RWPE2 (cell line): Measurements from ENCODE around the gene SAMD14.
A peak's percentile ranks its signal among the peaks of the same experiment; 100 is the strongest.

Source experiments
- ATAC-seq: fragments of 200-7000 bp; cut with Tn5 transposase; 3 replicates; pipeline ENCODE4 v1.9.1; 2021; ENCODE audit warnings: low read depth
- DNase-seq: peaks from one replicate; pipeline ENCODE4 v3.0.0-alpha.2; 2020; ENCODE audit warnings: low spot score
- H3K27ac ChIP-seq: fragments of 450-650 bp; 2 replicates; pipeline ENCODE4 v1.5.1; 2017; ENCODE audit warnings: mild to moderate bottlenecking; ENCODE audit not compliant: poor library complexity, severe bottlenecking
- H3K27me3 ChIP-seq: fragments of 250-450 bp; sonication (Bioruptor Pico); 2 replicates; pipeline ENCODE4 v1.5.1; 2021; ENCODE audit warnings: mild to moderate bottlenecking, moderate library complexity; ENCODE audit not compliant: insufficient read depth, poor library complexity, severe bottlenecking
- H3K36me3 ChIP-seq: fragments of 250-450 bp; sonication (Bioruptor Pico); 2 replicates; pipeline ENCODE4 v1.5.1; 2020; ENCODE audit warnings: low read depth, mild to moderate bottlenecking, moderate library complexity
- H3K4me1 ChIP-seq: fragments of 250-450 bp; sonication (Bioruptor Pico); 2 replicates; pipeline ENCODE4 v1.5.1; 2021; ENCODE audit warnings: mild to moderate bottlenecking, moderate library complexity; ENCODE audit not compliant: insufficient read depth, poor library complexity, severe bottlenecking
- H3K4me3 ChIP-seq: fragments of 250-450 bp; sonication (Bioruptor Pico); 2 replicates; pipeline ENCODE4 v1.5.1; 2021; ENCODE audit warnings: mild to moderate bottlenecking, moderate library complexity; ENCODE audit not compliant: severe bottlenecking
- H3K9me3 ChIP-seq: fragments of 250-450 bp; sonication (Bioruptor Pico); 2 replicates; pipeline ENCODE4 v1.5.1; 2021; ENCODE audit warnings: mild to moderate bottlenecking, moderate library complexity; ENCODE audit not compliant: severe bottlenecking
- TF ChIP-seq, protein P1 (sequence below): fragments of 450-650 bp; IDR thresholded peaks from one replicate; pipeline ENCODE4 v1.5.1; 2017; ENCODE audit warnings: mild to moderate bottlenecking, moderate library complexity; ENCODE audit not compliant: poor library complexity, severe bottlenecking

Gene SAMD14

DNA sequence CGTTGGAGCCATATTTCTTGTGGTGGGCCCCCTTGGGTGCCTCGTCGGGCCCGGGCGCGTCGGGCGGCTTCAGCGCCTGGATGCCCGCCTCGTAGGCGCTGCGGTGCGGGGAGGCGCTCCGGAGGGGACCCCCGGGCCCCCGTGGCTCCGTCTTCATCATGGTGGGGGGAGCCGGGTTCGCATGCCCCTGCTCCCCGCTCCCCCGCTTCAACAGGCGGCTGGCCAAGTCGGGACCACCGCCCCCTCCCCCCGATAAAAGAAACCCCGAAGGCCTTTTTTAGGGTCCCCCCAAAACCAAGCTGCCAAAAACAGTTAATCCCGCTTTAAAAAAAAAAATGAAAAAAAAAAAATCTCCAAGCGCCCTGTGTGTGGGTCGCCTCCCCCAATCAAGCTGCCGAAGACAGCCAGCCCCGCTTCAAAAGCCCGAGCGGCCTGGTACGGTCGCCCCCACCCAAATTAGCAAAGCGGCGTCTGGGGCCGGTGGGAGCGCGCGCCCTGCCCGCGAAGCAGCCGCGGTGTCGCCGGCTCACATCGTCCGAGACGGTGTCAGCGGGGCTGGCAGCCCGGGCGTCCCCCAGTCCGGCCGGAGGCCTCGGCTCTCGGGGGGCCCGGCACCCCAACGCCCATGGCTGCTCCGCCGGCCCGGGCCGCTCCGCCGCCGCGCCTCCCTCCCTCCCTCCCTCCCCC, 20.5 kb upstream of the SAMD14 start, which contains the start of gene PPP1R9B:
TSS of gene PPP1R9B (minus strand) at position 324 of the 687 bp plus-strand sequence. CDS start at position 160, 164 bp downstream.
- Histone ChIP-seq H3K4me3 (peak within 1 kb of the TSS; percentile 89), H3K4me1 (peaks cover 45% of the 10 kb centered on the region), H3K27ac (peak within 1 kb of the TSS; percentile 95), H3K36me3 (peaks cover 23% of the 10 kb centered on the region), H3K27me3 (no peaks in the 10 kb centered on the region), H3K9me3 (no peaks in the 10 kb centered on the region)
- TF ChIP-seq, protein P1, sequence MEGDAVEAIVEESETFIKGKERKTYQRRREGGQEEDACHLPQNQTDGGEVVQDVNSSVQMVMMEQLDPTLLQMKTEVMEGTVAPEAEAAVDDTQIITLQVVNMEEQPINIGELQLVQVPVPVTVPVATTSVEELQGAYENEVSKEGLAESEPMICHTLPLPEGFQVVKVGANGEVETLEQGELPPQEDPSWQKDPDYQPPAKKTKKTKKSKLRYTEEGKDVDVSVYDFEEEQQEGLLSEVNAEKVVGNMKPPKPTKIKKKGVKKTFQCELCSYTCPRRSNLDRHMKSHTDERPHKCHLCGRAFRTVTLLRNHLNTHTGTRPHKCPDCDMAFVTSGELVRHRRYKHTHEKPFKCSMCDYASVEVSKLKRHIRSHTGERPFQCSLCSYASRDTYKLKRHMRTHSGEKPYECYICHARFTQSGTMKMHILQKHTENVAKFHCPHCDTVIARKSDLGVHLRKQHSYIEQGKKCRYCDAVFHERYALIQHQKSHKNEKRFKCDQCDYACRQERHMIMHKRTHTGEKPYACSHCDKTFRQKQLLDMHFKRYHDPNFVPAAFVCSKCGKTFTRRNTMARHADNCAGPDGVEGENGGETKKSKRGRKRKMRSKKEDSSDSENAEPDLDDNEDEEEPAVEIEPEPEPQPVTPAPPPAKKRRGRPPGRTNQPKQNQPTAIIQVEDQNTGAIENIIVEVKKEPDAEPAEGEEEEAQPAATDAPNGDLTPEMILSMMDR: no peak
- ATAC-seq (no peak), DNase-seq (no peak)

DNA sequence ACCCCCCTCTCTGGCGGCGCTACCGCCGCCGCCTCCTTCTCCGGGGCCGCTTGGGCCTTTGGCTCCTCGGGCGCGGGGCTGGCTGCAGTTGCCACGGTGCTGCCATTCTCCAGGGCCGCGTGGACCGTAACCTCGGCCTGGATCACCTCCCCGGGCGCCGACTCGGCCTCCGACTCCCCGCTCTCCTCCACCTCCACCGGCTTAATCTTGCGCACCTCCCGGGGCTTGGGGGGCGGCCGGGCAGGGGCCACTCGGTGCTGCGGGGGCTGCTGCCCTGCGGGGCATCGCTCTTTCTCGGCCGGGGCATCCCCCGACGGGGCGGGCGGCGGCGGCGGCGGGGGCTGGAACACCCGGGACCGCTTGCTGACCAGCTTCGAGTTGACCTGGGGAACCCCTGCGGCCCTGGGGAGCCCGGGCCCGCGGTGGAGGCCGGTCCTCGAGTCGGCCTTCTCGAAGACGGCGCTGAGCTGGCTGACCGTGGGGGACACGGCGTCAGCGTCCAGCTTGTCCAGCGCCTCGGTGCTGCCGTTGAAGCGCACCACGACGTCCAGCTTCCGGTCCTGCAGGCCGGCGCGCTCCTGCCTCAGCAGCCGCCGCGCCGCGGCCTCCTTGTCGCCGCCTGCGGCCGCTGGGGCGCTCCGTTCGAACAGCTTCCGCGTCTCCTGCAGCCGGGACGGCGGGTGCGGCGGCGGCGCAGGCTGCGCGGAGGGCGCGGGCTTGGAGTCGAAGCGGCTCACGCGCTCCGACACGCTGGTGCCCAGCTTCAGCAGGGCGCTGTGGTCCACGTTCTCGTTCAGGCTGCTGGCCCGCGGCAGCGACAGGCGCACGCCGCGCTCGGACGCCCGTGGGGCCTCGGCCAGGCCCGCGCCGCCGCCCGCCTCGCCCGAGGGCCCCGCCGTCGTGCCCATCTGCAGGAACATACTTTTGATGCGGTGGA, 19.7 kb upstream of the SAMD14 start:
- Histone ChIP-seq H3K36me3 (peaks cover 31% of the 10 kb centered on the region), H3K4me3 (peak overlapping the region; percentile 89), H3K9me3 (no peaks in the 10 kb centered on the region), H3K4me1 (peaks cover 43% of the 10 kb centered on the region), H3K27ac (peak overlapping the region; percentile 95), H3K27me3 (no peaks in the 10 kb centered on the region)
- ATAC-seq: no peak
- peak; percentile 69 for DNase-seq
- TF ChIP-seq, protein P1: no peak

DNA sequence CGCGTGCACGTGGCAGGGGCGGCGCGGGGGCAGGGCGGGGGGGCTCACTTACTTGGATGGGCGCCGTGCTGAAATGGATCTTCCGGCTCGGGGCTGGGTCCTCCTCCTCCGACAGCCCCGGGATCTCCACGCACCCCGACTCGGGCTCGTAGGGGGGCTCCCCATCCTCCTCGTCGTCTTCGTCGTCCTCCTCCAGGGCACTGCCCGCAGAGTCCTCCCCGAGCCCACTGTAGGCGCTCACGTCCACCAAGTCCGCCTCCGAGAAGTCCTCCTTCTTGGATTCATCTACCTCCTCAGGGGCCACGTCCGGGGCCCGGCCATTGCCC, 19.1 kb upstream of the SAMD14 start:
- peak overlapping the region; percentile 89 for H3K4me3 ChIP-seq
- peaks cover 37% of the 10 kb centered on the region for H3K36me3 ChIP-seq
- H3K9me3 ChIP-seq: no peaks in the 10 kb centered on the region
- ATAC-seq: no peak
- H3K27me3 ChIP-seq: no peaks in the 10 kb centered on the region
- TF ChIP-seq, protein P1: no peak
- H3K4me1 ChIP-seq: peaks cover 36% of the 10 kb centered on the region
- DNase-seq: no peak
- H3K27ac ChIP-seq: peak overlapping the region; percentile 95

DNA sequence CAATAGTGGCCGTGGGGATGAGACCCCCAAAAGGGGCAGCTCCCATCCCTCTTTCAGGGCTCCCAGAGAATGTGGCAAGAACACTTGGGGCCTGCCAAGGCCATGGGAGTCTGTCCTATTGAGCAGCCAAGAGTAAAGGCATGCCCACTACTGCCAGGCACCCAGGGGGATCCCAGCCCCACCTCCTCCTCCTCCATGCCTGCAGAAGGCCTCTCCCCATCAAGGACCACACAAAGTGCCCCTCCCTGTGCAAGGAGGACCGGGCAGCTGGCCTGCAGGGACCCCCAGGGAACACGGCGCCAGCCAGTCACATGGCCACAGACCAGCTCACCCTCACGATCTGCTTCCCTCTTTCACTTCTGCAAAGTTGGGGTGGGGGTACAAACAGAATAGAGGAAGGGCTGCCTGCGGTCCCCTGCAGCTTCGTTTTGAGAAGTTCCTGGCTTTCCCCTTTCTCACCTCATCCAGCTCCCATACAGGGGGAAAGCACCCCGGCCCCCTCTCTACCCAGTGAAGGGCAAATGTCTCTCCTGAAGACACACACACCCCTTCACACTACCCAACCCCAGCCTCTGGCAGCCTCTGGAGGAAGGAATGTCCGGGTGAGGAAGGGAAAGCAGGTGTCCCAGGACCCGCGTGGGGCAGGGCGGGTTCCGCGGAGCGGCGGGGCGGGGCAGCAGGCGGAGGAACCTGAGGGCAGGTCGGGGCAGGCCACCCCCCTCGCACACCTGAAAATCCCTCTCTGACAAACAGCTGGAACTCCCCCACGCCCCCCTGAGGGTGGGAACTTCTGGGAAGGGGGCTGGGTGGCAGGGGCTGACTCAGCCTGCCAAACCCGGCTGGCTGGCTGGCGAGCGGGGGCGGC, 18.5 kb upstream of the SAMD14 start:
- Histone ChIP-seq H3K4me1 (peaks cover 30% of the 10 kb centered on the region), H3K36me3 (peaks cover 43% of the 10 kb centered on the region), H3K9me3 (no peaks in the 10 kb centered on the region), H3K4me3 (peak overlapping the region; percentile 89), H3K27ac (peak overlapping the region; percentile 95), H3K27me3 (no peaks in the 10 kb centered on the region)
- ATAC-seq (peak; percentile 44), DNase-seq (peak; percentile 93)
- TF ChIP-seq, protein P1: peak; percentile 45
